Fibroblast of lung (primary cell): ENCODE data around the gene CHKA. TPM values are rescaled to one million over a fixed set of nuclear protein-coding genes. Genes with fewer than 3 reads are reported as not detected.

Experiments used
- DNase-seq, 2 donors: peaks; one replicate each; pipeline versions ENCODE4 v3.0.0 to v3.0.0-alpha.2; 2010; ENCODE audit warnings: low read depth in 2 of 2
- H2AFZ ChIP-seq: 2 replicates; pipeline ENCODE4 v1.5.1; 2012; ENCODE audit warnings: low read length, control low read depth, inconsistent platforms
- H3K27ac ChIP-seq: 2 replicates; pipeline ENCODE4 v1.5.1; 2011; ENCODE audit warnings: low read length, control low read depth; ENCODE audit not compliant: insufficient read depth
- H3K27me3 ChIP-seq: 2 replicates; pipeline ENCODE4 v1.5.1; 2011; ENCODE audit warnings: mild to moderate bottlenecking, low read length; ENCODE audit not compliant: control insufficient read depth, insufficient read depth
- H3K36me3 ChIP-seq: 2 replicates; pipeline ENCODE4 v1.5.1; 2011; ENCODE audit warnings: low read length; ENCODE audit not compliant: control insufficient read depth, insufficient read depth
- H3K4me1 ChIP-seq: 2 replicates; pipeline ENCODE4 v1.5.1; 2011; ENCODE audit warnings: low read length; ENCODE audit not compliant: control insufficient read depth, insufficient read depth; ENCODE audit errors: extremely low read depth
- H3K4me2 ChIP-seq: 2 replicates; pipeline ENCODE4 v1.5.1; 2011; ENCODE audit warnings: low read length, control low read depth; ENCODE audit not compliant: insufficient read depth; ENCODE audit errors: extremely low read depth
- H3K4me3 ChIP-seq, 4 experiments: fragments of 200-600 bp in 1 of 4; sonication (generic) in 1 of 4; replicated peaks in 1 of 4; 2 replicates each; pipeline ENCODE4 v1.5.1; 2011 to 2016; ENCODE audit warnings: low read length in 4 of 4, low read depth in 3 of 4, mild to moderate bottlenecking in 3 of 4, control low read depth in 2 of 4, inconsistent platforms in 1 of 4, mixed read lengths in 1 of 4; ENCODE audit not compliant: insufficient read depth in 1 of 4; ENCODE audit errors: control extremely low read depth in 1 of 4
- H3K79me2 ChIP-seq: 2 replicates; pipeline ENCODE4 v1.5.1; 2012; ENCODE audit warnings: mild to moderate bottlenecking, low read length, inconsistent platforms; ENCODE audit not compliant: control insufficient read depth, insufficient read depth
- H3K9ac ChIP-seq: 2 replicates; pipeline ENCODE4 v1.5.1; 2011; ENCODE audit warnings: mild to moderate bottlenecking, low read length, control low read depth; ENCODE audit not compliant: insufficient read depth
- H3K9me3 ChIP-seq: 2 replicates; pipeline ENCODE4 v1.5.1; 2012; ENCODE audit warnings: low read depth, low read length; ENCODE audit not compliant: control insufficient read depth, insufficient read depth
- H4K20me1 ChIP-seq: 2 replicates; pipeline ENCODE4 v1.5.1; 2011; ENCODE audit warnings: low read length; ENCODE audit not compliant: control insufficient read depth, insufficient read depth; ENCODE audit errors: extremely low read depth
- EZH2 ChIP-seq: IDR thresholded peaks from 2 replicates; pipeline ENCODE4 v1.5.1; 2012; ENCODE audit warnings: low read length, control low read depth, mild to moderate bottlenecking; ENCODE audit errors: missing control alignments
- polyA plus RNA-seq, 2 donors: library from polyadenylated mRNA; depleted of rRNA in 1 of 2; stranded (reverse) in 1 of 2; unstranded in 1 of 2; fragments of >200 nt; gene quantifications; 2 replicates each; pipeline ENCODE4 v1.2.1, GENCODE V29; 2011 to 2012; ENCODE audit warnings: missing spikeins in 1 of 2
- total RNA-seq: library from RNA; depleted of rRNA; stranded (reverse); fragments of >200 nt; gene quantifications from 2 replicates; pipeline ENCODE4 v1.2.1, GENCODE V29; 2014
- TF ChIP-seq, protein P1 (sequence below), 2 donors: IDR thresholded peaks in 1 of 2; conservative IDR thresholded peaks in 1 of 2; 1 replicate in 1 of 2; 2 replicates in 1 of 2; pipeline ENCODE4 v1.5.1; 2011 to 2012; ENCODE audit warnings: low read length in 2 of 2, control low read depth in 1 of 2, inconsistent platforms in 1 of 2, low read depth in 1 of 2, mild to moderate bottlenecking in 1 of 2

CHKA gene
- total and polyA plus RNA-seq, 2 donors (not counting 1 experiment from before 2014, with no cell fraction given), result 7.2 to 8.4 TPM

- Histone ChIP-seq H4K20me1 (no peaks in the 10 kb centered on the region), H2AFZ (no peak overlapping the region), H3K9ac (no peak overlapping the region), H3K27me3 (no peaks in the 10 kb centered on the region), H3K79me2 (peaks cover 26% of the 10 kb centered on the region), H3K9me3 (no peaks in the 10 kb centered on the region), H3K4me2 (no peak overlapping the region), H3K4me1 (peaks cover 3% of the 10 kb centered on the region), H3K36me3 (peaks cover 34% of the 10 kb centered on the region), H3K4me3 (no peak overlapping the region), H3K27ac (no peak overlapping the region)
- TF ChIP-seq EZH2, result no peak
- TF ChIP-seq, protein P1, sequence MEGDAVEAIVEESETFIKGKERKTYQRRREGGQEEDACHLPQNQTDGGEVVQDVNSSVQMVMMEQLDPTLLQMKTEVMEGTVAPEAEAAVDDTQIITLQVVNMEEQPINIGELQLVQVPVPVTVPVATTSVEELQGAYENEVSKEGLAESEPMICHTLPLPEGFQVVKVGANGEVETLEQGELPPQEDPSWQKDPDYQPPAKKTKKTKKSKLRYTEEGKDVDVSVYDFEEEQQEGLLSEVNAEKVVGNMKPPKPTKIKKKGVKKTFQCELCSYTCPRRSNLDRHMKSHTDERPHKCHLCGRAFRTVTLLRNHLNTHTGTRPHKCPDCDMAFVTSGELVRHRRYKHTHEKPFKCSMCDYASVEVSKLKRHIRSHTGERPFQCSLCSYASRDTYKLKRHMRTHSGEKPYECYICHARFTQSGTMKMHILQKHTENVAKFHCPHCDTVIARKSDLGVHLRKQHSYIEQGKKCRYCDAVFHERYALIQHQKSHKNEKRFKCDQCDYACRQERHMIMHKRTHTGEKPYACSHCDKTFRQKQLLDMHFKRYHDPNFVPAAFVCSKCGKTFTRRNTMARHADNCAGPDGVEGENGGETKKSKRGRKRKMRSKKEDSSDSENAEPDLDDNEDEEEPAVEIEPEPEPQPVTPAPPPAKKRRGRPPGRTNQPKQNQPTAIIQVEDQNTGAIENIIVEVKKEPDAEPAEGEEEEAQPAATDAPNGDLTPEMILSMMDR (conservative IDR thresholded peaks at IDR 0.05 in 1 of 2, IDR thresholded peaks at IDR 0.05 in 1 of 2; ENCODE audit: low read depth in 1 of 2, low read length in 2 of 2), result no peak
- DNase-seq, result peak; percentile 47 to 70
These were observed 77.6 kb downstream of the CHKA start for GRCh38 chr11:68043349-68044144.

DNA sequence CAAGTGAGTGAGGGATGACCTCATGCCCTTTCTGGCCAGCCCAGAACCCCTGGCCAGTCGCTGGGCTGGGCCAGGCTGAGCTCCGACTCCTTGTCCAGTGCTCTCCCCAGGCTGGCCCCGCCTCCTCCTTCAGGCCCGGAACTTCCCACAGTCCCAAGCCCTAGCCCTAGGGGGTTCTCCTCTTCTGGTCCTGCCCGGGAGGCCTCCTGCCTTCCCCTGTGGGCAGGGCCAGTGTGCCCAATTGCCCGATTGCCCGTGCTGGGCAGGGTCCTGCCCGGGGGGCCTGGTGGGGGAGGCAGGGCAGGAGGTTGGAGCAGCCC lies 78.2 kb downstream of the CHKA start:
- no peaks in the 10 kb centered on the region for H4K20me1 ChIP-seq
- no peak overlapping the region for H2AFZ ChIP-seq
- no peak overlapping the region for H3K4me3 ChIP-seq
- TF ChIP-seq, protein P1 (conservative IDR thresholded peaks at IDR 0.05 in 1 of 2, IDR thresholded peaks at IDR 0.05 in 1 of 2; ENCODE audit: low read depth in 1 of 2, low read length in 2 of 2), result no peak
- TF ChIP-seq EZH2, result no peak
- H3K36me3 ChIP-seq, result peaks cover 32% of the 10 kb centered on the region
- no peaks in the 10 kb centered on the region for H3K9me3 ChIP-seq
- DNase-seq, result no peak
- peaks cover 26% of the 10 kb centered on the region for H3K79me2 ChIP-seq
- peaks cover 8% of the 10 kb centered on the region for H3K4me1 ChIP-seq
- no peak overlapping the region for H3K4me2 ChIP-seq
- no peak overlapping the region for H3K27ac ChIP-seq
- H3K9ac ChIP-seq, result no peak overlapping the region
- no peaks in the 10 kb centered on the region for H3K27me3 ChIP-seq

GRCh38 chr11:68042219-68043028 lies 78.8 kb downstream of the CHKA start:
- Histone ChIP-seq H3K4me2 (no peak overlapping the region), H3K9ac (no peak overlapping the region), H3K79me2 (peaks cover 26% of the 10 kb centered on the region), H3K4me3 (no peak overlapping the region), H3K9me3 (no peaks in the 10 kb centered on the region), H3K36me3 (peaks cover 28% of the 10 kb centered on the region), H3K4me1 (peaks cover 8% of the 10 kb centered on the region), H3K27me3 (no peaks in the 10 kb centered on the region), H4K20me1 (no peaks in the 10 kb centered on the region), H2AFZ (no peak overlapping the region), H3K27ac (no peak overlapping the region)
- no peak for DNase-seq
- TF ChIP-seq EZH2, result no peak
- TF ChIP-seq, protein P1 (conservative IDR thresholded peaks at IDR 0.05 in 1 of 2, IDR thresholded peaks at IDR 0.05 in 1 of 2; ENCODE audit: low read depth in 1 of 2, low read length in 2 of 2), result no peak
